ENCODE data around the gene ZC2HC1C.
"Not testable (repeated sequence)": the region's sequence is repeated elsewhere in the genome, so short reads cannot be mapped to it uniquely, and the experiment has no call there.

Gene ZC2HC1C

DNA sequence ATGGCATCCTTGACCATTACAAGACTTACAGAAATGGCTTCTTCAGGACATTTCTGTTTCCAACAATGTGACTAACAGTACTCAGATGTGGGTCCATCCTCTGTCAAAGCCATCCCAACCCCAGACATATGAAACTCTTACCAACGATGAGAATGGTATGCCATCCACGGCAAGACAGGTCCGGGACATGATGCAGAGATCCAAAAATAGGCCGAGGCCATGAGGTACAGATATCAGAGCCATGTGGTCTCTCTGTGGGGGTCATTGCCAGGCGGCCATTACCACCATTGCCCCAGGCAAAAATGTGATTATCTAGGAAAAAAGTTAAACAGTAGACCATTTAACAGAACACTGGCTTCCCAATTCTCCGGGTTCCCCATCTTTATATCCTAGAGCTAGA lies 27.5 kb downstream of the ZC2HC1C start:
- no peak for DNase-seq

DNA sequence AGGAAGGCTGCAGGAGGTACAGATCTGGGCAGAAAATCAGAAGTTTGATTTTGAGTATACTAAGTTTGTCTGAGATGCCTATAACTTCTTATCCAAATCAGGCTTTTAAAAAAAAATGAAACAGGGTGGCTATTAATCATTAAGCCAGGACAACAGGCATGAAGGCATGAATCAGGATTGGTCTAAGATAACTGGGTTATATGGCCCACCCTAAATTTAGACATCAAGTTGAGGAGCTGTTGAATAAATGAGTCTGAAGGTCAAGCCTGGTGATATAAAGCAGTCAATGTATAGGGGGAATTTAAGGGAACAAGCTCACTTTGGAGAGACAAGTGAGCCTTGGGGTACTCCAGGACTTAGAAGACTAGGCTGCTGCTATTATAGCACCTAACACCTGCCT lies 28.8 kb downstream of the ZC2HC1C start:
- no peak for DNase-seq

DNA sequence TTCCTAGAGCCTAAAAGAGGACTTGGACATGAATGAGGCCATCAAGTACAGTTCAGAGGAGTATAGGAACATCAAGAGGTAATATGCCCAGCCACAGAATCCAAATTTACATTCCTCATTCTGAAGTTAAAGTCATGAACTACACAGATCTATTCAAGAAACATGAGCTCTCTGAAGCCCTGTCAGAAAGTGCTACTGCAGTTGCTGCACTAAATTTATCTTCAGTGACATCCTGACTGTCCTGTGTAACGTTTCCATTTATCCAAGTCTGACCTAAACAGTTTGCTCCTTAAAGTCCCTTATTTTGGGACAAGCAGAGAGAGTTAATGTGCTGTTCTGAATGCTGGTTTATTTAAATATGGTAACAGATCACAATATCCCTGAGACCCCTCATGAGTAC lies 29.2 kb downstream of the ZC2HC1C start:
- DNase-seq, result no peak

DNA sequence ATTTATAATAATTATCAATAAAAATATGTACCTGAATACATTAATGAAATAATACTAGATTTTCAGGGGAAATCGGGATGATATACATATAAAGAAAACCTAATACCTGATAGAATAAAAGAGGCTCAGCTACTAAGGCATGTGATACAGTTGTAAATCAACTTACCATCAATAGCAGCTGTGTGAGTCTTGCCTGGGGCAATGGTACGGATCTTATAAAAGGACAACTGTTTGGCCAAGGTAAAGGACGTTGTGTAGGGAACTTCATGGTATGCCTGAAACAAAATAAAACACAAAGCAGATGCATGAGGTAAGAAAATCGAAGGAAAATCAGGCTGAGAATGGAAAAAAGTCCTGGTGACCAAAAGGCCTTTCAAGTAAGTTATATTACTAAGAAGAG lies 32.0 kb downstream of the ZC2HC1C start:
- DNase-seq, result no peak

DNA sequence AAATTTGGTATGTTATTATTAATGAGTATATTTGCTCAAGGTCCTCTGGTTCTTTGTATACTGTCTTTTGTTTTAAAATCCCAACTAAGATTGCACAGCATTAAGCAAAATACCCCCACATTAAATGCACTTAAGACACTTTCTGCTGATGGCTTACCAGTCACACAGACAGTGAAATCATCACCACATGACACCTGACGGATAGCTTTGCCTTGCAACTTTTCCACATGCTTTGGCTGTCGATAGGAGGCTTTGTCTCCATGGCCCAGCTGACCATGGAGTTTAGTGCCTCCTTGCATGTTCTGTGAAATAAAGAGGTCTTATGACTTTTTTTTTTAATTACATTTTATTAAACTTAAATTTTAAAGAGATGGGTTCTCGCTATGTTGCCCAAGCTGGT lies 37.7 kb downstream of the ZC2HC1C start:
- DNase-seq, result no peak

DNA sequence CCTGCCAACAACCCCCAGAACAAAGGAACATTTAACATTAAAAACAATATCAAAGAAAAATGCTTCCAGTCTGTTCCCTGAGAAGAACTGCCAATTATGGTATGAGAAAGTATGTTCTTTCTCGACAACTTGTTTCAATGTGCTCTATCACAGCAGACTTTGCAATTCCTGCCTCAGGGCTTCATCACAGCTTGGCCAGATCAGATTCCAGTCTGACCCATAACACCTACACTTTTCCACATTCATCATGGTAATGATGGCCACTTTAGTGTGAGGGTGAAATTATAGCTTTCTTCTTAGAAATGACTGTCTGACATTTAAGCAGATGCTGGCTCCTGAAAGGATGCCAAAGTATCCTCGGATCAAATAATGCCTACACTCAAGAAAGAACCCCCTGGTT lies 40.4 kb downstream of the ZC2HC1C start:
- DNase-seq, result no peak

DNA sequence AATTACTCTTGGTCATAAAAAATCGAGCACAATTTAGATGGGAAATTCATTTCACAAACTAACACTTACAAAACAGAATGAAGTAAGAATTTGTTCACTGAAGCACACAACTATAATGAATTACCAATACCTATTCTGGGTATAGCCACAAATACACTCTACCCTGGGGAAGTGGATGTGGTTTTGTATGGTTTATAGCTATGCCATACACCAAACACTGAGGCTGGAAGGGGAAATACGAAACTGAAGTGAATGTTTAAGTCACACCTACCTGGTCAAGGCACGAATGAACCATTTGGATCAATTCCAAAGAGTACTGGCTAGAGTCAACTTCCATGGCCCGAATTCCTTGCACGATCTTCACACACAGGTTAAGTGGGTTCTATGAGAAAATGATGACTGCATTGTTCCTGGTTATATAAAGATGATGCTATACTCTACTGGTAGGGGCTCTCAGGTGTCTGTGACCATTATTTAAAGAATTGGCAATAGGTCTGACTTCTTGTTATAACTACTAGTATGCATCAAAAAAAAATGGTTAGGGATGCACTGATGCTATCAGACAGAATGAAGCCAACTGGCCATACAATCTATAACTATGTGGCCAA lies 44.6 kb downstream of the ZC2HC1C start:
- DNase-seq, result peak; percentile 25

DNA sequence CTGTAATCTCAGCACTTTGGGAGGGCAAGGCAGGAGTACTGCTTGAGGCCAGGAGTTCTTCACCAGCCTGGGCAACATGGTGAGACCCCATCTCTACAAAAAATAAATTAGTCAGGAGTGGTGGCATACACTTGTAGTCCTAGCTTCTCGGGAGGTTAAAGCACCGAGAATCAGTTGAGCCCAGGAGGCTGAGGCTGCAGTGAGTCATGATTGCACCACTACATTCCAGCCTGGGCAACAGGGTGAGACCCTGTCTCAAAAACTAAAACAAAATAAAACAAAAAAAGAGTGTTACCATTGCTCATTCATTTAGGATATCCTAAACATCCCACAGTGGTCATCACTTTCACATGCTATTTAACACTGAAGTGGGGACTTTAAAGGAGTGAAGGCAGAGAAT lies 49.6 kb downstream of the ZC2HC1C start:
- DNase-seq, result no peak

DNA sequence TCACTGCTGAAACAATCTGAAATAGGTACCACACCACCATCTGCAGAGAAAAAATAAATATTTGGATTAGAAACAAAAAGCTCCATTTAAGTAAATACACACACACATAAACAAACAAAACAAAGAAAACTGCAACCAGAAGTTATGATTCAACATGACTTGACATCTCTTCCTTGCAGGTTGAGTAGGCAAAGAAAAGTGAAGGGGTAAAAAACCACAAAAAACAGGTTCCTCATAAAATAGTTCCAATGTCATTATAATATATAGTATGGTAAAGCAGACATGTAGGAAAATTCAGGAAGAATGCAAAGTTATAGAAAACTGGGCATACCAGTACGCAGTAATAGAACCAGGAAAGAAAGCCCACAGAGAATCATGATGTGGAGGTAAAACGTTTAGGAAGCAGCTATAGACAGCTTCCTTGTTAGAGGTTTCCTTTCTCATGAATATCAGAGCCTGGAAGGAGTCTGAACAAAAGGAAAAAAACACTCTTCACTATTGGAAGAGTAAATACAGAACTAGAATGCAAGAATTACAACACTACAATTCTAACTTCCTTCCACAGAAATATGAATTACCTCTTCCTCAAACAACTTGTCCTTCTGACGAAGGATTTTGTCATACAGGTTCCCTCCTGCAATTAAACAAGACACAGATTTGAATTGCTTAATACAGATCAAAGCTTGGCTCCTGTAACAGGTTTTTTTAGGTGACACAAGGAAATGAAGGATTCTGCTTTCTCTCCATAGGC lies 51.3 kb downstream of the ZC2HC1C start:
- no peak for DNase-seq

DNA sequence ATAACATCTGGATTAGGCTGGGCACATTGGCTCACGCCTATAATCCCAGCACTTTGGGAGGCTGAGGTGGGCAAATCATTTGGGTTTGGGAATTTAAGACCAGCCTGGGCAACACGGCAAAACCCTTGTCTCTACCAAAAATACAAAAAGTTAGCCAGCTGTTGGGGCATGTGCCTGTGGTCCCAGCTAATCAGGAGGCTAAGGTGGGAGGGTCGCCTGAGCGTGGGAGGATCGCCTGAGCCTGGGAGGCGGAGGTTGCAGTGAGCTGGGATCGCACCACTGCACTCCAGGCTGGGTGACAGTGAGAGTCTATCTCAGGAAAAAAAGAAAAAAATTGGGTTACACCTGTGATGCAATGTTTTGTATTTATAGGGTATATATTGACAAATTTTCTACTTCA lies 52.1 kb downstream of the ZC2HC1C start:
- DNase-seq, result no peak

DNA sequence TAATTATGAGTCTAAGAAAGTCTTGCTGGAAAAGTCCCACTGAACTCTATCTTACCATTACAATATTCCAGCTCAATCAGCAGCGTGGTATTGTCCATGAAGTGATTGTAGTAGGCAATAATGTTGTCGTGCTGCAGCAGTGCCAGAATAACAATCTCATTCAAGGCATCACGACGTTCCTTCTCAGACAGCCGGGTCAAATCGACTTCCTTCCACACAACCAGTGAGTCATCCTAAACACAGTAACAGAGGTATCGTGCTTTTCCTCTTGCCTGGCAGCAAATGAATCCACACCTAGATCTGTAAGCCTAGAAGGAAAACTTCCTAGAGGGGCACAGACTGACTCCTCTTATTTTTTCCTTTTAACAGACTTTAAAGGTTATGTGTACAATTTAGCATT lies 54.5 kb downstream of the ZC2HC1C start:
- DNase-seq, result peak; percentile 51

DNA sequence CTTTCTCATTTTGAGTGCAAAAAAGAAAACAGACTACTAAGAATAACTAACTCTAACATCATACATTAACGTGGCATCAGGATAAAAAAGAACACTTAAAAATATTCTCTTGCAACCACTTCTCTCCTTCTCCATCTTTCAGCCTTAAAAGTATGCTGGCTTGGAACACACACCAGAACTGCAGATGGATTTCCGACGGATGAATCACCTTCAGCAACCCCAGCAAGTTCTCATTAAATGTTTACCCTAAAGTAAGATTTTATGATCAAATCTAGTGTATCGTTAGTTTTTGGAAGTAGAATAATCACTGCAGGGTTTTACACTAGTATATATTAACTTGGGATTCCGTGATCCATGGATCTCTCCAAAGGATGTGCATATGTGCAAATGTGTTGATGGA lies 56.2 kb downstream of the ZC2HC1C start:
- DNase-seq, result no peak

DNA sequence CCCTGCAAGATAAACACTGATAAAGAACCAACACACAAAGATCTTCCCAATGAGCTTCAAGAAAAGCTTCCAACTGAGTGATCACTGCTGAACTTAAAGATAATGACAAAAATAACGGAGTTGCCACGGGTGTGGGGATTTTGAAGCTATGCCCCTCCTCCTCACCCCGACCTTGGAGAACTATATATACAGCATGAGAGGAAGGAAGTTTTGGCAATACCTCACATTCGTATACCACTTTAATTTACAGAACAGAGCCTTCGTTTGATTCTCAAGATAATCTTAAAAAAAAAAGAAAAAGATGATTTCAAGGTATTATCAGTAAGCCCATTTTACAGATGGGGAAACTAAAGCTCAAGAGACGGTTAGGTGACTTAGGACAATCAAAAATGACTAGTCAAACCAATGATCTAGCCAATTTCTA lies 56.7 kb downstream of the ZC2HC1C start:
- peak; percentile 77 for DNase-seq

DNA sequence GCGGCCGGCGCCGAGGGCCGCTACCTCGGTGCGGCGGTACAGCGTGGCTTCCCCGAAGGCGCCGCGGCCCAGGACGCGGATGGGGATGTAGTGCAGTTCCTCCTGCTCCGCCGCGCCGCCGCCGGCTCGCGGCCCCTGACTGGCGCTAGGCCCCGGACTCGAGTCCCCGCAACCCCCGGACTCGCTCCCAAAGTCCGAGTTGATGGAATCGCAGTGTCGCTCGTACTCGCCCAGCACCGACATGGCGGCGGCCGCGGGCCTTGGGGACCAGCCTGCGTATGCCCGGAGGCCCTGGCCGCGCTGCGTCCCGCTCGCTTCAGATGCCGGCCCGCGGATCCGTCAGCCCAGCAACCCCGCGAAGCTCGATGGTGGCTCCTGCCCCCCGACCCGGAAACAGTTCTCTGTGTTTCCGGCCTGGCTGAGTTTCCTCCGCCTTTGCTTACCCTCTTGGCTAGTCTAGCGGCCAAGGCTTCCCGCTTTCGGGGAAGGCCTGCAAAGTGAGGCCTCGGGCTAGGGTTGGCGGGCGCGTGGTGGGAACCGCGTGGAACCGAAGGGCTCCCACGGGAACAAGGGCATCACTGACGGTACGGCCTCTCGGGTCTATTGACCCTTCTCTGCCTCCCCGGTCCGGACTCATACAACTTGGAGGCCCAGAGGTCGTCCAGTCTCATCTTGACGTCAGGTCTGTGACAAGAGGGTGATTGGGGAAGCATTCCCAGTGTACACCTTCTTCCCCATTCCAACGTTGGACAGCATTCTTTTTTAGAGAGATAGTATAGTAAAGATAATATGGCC lies 57.4 kb downstream of the ZC2HC1C start, which contains the start of gene NEK9:
NEK9 (minus strand) TSS at position 370 of the 795 bp plus-strand sequence; CDS start at position 243, 127 bp downstream.
- peak; percentile 91 for DNase-seq

DNA sequence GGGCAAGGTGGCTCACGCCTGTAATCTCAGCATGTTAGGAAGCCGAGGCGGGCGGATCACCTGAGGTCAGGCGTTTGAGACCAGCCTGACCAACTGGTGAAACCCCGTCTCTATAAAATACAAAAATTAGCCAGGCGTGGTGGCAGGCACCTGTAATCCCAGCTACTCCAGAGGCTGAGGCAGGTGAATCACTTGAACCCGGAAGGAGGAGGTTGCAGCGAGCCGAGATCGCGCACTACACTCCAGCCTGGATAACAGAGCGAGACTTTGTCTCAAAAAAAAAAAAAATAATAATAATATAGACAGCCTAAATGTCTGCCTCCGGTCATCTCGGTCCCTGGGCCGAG lies 58.0 kb downstream of the ZC2HC1C start:
- DNase-seq, result not testable (repeated sequence)

DNA sequence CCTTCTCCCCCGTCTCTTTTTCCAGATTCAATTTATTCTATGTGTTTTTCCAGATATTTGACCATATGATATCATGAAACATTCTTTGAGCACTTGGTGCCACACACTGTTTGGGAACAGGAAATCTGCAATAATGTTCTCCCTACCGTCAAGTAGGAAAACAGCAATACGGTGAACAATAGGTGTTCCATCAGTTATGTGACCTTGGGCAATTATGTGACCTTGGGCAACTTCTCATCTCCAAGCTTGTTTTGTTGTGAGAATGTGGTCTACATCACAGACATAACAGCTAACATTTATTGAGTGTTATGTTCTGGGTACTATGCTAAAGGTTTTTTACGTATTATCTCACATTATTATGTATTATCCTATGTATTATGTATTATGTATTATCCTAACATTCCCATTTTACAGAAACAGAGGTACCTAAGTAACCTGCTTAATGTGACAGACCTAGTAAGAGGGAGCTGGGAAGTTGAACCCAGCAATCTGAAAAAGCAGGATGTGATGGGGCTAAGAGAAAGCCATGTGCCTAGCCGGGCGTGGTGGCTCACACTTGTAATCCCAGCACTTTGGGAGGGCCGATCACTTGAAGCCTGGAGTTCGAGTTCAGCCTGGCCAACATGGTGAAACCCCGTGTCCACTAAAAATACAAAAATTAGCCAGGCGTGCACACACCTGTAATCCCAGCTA lies 58.6 kb downstream of the ZC2HC1C start:
- DNase-seq, result no peak

DNA sequence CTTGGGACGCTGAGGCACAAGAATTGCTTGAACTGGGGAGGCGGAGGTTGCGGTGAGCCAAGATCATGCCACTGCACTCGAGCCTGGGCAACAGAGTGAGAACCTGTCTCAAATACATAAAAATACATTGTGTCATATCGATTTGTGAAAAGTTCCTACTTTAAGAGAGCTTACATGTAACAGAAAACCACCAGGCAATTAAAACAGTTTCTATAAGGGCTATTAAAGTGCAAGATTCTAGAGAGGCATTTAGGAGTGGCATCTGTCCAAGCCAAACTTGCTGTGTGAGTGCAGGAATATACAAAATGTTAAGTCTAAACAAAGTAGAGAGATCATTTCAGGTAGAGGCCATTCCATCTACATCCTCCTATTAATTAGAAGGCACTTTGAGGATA lies 59.2 kb downstream of the ZC2HC1C start:
- no peak for DNase-seq

Measured in CD4-positive, alpha-beta T cell treated with Interleukin-17A for 1 hour (primary cell).